Heart left ventricle (tissue), 13 donors: ENCODE measurements around the gene CHRNE.

ENCODE experiments used
- POLR2A ChIP-seq, 2 donors: fragments of 450-650 bp; IDR thresholded peaks; one replicate each; pipeline ENCODE4 v1.6.1; 2017; ENCODE audit warnings: antibody characterized with exemption in 2 of 2, mild to moderate bottlenecking in 2 of 2, moderate library complexity in 2 of 2
- TF ChIP-seq, protein P1 (sequence below), 12 donors: fragments of 200-600 bp; sonication (generic) in 4 of 12; IDR thresholded peaks; one replicate each; pipeline versions ENCODE4 v1.5.0 to v1.8.0; 2018 to 2022; ENCODE audit warnings: antibody characterized with exemption in 12 of 12, mild to moderate bottlenecking in 5 of 12
- donor health status: ischemic (EF 13 %, LVEDD 7.1; RV severe dilation, severe dysfunction).
- donor health status: DM: no; HTN: yes; CAD: no.
- donor health status: DM: no; HTN: no; CAD: no.
- donor health status: ischemic (EF 25% LVEDD 6.9; RV normal size, moderate dysfunction).
- donor health status: ischemic (EF 25% LVEDD 5.7; RV mildly dilated, moderate dysfunction).
- donor health status: ischemic (EF 35%, LVEDD 5.7; RV mildly dilated, moderate dysfunction).
- donor health status: nonischemic (EF 11% LVEDD 7.7; RV severe dilation, severe dysfunction).
- donor health status: DM: yes; HTN: yes; CAD: no.
- donor health status: PGD.
- donor health status: ischemic (EF 29% LVEDD 5.4; RV normal size, mild dysfunction).
- donor health status: nonischemic (EF 23%, LVEDD 6.1; RV moderate dilation, normal function).

DNA sequence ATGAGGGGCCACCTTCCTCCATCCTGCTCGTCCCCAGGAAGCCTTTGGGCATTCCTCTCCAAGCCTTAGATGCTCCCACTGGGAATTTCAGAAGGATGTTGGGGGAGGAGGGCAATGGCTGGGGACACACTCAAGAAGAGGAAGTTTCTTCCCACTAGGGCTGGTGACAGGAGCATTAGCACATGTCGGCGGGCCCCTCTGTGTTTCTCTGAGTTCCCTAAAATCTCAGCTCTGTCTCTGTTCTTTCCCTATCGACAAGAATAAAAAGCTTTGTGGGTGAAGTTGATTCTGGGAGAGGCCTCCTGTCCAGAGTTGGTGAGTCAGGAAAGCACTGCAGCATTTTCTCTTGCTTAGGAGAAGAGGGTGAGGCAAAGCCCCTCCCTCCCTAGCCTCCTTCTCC lies 23.3 kb downstream of the CHRNE start:
- TF ChIP-seq POLR2A (IDR thresholded peaks at IDR 0.05): no peak
- TF ChIP-seq, protein P1, sequence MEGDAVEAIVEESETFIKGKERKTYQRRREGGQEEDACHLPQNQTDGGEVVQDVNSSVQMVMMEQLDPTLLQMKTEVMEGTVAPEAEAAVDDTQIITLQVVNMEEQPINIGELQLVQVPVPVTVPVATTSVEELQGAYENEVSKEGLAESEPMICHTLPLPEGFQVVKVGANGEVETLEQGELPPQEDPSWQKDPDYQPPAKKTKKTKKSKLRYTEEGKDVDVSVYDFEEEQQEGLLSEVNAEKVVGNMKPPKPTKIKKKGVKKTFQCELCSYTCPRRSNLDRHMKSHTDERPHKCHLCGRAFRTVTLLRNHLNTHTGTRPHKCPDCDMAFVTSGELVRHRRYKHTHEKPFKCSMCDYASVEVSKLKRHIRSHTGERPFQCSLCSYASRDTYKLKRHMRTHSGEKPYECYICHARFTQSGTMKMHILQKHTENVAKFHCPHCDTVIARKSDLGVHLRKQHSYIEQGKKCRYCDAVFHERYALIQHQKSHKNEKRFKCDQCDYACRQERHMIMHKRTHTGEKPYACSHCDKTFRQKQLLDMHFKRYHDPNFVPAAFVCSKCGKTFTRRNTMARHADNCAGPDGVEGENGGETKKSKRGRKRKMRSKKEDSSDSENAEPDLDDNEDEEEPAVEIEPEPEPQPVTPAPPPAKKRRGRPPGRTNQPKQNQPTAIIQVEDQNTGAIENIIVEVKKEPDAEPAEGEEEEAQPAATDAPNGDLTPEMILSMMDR (IDR thresholded peaks at IDR 0.05): no peak
